GM19025 (cell line): ENCODE results near the gene IRF6.

ENCODE experiments used
- ATAC-seq: cut with Tn5 transposase; IDR thresholded peaks from one replicate; pipeline ENCODE4 v1.9.1; 2021; ENCODE audit warnings: mild to moderate bottlenecking, low read depth, moderate library complexity; ENCODE audit not compliant: unreplicated experiment

IRF6 gene

DNA sequence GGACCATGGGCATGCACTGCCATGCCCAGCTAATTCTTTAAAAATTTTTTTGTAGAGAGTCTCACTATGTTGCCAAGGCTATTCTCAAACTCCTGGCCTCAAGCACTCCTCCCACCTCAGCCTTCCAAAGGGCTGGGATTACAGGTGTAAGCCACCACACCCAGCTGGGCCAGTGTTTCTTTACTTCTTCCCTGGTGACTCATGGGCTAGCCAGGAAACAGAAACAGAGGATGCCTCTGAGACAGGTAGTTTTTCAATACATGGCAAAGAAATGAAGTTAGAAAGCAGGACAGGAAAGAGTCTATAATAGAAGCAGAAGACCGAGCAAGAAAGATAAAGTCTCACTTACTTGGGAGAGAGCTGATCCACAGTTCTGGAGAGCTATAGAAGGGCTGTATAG is 14.0 kb downstream of the IRF6 start:
- no peak for ATAC-seq

- no peak for ATAC-seq
Measured at GRCh38 chr1:209790286-209791193, 15.4 kb downstream of the IRF6 start.

GRCh38 chr1:209789245-209789644 is 16.7 kb downstream of the IRF6 start:
- ATAC-seq, result no peak

- ATAC-seq, result no peak
Measured at GRCh38 chr1:209787551-209787950, 18.4 kb downstream of the IRF6 start.

GRCh38 chr1:209786146-209786545 is 19.8 kb downstream of the IRF6 start:
- ATAC-seq, result no peak

DNA sequence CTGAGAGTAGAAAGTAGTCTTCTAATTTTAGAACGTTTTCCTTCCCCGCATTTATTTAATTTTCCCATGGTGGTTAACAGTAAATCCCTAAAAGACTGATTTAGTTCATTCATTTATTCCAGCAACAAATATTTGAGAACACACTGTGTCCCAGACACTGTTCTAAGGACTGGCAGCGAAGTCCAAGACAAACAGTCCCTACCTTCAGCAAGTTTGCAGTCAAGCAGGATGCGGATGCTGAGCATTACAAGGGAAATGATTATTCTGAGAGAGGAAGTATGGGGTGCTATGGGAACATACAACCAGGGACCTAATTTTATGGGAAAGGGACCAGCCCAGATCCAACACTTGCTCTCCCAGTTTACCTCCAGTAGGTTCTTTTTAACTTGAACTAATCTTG is 20.4 kb downstream of the IRF6 start:
- ATAC-seq, result no peak

- ATAC-seq, result peak; percentile 98
Measured at GRCh38 chr1:209784265-209785169, 21.4 kb downstream of the IRF6 start, which contains the start of gene C1orf74. Gene C1orf74 (minus strand): TSS chr1:209784559. CDS start chr1:209783634, 925 bp downstream.

GRCh38 chr1:209783386-209783785 is 22.6 kb downstream of the IRF6 start:
- no peak for ATAC-seq

DNA sequence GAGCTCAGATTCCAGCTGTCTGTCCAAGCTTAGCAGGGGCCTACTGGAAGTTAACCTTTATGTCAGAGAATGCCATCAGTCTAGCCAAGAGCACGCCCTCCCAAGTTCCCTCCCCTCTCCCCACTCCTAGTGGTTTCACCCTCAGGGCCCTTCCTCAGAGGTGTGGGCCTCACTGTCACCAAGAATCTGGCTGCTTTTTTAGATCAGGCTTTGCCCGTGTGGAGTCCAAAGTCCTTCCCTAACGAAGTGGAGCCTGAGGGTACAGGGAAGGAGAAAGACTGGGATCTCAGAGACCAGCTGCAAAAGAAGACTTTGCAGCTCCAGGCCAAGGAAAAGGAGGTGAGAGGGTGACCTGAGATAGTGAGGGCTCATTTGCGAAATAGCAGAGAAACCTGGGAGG is 25.7 kb downstream of the IRF6 start:
- ATAC-seq, result no peak

DNA sequence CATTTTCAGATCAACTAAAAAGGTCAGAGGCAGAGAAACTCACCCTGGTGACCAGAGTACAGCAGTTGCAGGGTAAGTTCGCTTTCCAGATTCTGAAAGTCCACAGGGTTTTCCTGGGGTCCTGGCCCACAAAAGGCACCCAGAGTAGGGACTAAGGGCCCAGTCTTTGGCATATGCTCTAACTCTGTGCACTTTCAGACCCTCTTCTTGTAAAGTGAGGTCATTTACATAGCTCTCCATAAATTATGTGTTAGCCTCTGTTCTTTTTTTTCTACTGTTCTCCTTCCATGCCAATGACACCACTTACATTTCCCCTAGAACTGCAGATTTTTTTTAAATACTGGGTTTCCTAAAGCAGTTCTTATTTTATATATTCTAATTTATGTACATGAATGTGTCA is 27.8 kb downstream of the IRF6 start:
- ATAC-seq, result no peak

DNA sequence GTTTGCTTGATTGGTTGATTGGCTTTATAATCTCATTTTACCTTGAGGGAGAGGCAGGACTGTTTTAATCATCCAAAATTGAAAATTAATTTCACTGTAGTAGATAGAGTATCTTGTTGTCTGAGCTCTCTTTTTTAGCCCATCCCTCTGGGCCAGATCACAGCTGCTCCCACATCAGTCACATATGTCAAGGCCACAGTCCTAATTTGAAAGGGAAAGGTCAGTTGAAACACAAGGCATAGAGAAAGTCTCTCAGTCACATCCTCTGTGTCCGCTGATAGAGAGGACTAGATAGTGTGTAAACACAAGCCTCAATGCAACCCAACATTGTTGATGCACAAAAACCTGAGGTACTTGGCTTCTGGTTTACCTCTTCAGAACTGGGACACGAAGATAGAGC is 28.4 kb downstream of the IRF6 start:
- no peak for ATAC-seq

DNA sequence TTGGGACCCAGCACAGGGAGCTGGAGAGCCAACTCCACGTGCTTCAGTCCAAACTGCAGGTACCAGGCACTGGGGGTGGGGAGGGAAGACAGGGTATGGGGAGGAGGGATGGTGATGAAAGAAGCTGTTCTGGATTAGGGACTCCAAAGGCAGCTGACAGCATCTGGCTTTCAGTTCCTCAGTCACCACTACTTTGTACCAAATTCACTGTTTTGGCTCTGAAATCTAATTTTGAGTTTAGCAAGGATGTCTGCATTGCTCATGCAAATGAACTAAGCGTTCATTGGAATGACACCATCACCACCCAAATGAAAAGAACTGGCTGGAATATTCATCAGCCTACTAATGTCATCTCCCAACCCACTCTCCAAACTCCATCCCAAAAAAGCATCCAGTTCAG is 30.3 kb downstream of the IRF6 start:
- no peak for ATAC-seq

DNA sequence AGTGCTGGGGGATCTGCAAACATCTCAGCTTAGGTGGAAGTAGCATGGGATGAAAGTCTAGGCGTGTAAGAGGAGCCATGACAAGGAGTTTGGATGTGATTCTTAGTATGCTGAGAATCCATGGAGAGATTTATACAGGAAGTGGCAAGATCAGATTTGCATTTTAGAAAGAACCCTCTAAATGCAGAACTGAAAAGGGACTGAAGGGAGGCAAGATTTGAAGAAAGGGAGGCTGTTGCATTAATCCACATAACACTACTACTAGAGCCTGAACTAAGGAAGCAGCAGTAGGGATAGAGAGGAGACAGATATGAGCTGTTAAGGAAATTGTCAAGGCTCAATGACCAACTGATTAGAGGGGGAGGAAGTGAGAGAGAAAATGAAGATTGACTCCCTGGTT is 31.4 kb downstream of the IRF6 start:
- peak; percentile 55 for ATAC-seq

- no peak for ATAC-seq
Measured at GRCh38 chr1:209772126-209772525, 33.8 kb downstream of the IRF6 start.

- no peak for ATAC-seq
Measured at GRCh38 chr1:209770636-209771415, 35.1 kb downstream of the IRF6 start.

- ATAC-seq, result no peak
Measured at GRCh38 chr1:209769971-209770370, 36.0 kb downstream of the IRF6 start.

- ATAC-seq, result peak; percentile 72
Measured at GRCh38 chr1:209769171-209769904, 36.6 kb downstream of the IRF6 start.

DNA sequence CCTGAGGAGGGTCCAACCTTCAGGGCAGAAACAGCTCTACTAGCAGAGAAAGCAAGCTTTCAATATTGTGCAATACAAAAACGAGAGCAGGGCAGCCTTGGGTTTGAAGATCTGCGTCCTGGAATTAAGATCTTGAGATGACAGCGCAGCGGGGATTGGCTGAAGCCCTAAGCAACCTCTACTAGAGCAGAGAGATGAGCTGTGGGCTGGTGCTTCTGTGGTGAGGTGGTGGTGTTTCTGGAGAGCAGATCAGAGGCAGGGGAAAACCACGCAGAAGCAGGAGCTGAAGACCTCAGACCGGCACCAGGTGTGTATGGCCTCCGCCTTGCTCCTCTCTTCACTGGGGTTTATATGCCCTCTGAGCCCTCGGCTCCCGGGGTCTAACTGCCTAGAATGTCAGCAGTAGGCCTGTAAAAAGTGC is 37.6 kb downstream of the IRF6 start:
- peak; percentile 76 for ATAC-seq

DNA sequence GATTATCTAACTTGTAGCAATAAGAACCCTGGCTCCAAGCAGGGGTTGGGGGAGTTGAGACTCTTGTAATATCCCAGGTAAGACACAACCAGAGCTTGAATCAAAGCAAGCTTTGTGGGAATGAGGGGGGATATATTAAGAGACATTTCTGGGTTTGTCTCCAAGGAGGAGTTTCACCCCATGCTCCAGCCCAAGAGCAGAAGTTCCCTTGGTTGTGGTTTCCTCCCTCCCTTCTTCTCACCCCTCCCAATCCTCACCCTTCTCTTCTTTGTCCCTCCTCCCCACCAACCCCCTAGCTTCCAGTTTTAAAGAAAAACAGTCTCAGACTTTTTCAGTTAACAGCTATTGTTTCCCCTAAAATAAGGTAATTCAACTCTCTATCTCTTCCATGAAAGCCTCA is 38.2 kb downstream of the IRF6 start:
- ATAC-seq, result no peak

DNA sequence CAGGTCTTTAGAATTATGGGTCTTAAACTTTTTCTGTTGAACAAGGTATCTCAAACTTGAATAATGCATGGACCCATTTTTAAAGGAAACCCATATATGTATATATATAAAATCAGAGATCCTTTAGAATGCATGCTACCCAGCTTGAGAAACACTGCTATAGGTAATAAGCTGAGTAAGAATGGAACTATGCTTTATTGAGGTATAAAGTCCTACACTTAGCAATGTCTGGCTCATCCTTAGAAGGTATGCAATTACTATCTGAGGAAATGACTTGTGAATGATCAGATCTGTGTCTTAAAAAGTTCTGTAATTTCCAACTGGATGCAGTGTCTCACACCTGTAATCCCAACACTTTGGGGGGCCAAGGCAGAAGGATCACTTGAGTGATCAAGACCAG is 38.8 kb downstream of the IRF6 start:
- ATAC-seq, result no peak
